GM21723 (cell line): ENCODE data around the gene PCCA.

ENCODE experiments used
- ATAC-seq: cut with Tn5 transposase; IDR thresholded peaks from one replicate; pipeline ENCODE4 v1.9.1; 2021; ENCODE audit warnings: mild to moderate bottlenecking, moderate library complexity; ENCODE audit not compliant: unreplicated experiment

PCCA gene

GRCh38 chr13:100493418-100493817, 404.5 kb downstream of the PCCA start:
- no peak for ATAC-seq

GRCh38 chr13:100495455-100495854, 406.6 kb downstream of the PCCA start:
- ATAC-seq, result no peak

- no peak for ATAC-seq
These were observed 408.5 kb downstream of the PCCA start for GRCh38 chr13:100497389-100497788.

- no peak for ATAC-seq
These were observed 413.6 kb downstream of the PCCA start for GRCh38 chr13:100502446-100502845.

- ATAC-seq, result no peak
These were observed 414.7 kb downstream of the PCCA start for GRCh38 chr13:100503622-100504021.

GRCh38 chr13:100506154-100506553, 417.3 kb downstream of the PCCA start:
- ATAC-seq, result peak; percentile 85

GRCh38 chr13:100506600-100507422, 417.9 kb downstream of the PCCA start:
- ATAC-seq, result peak; percentile 47

GRCh38 chr13:100508455-100508854, 419.6 kb downstream of the PCCA start:
- ATAC-seq, result no peak

- ATAC-seq, result no peak
These were observed 420.1 kb downstream of the PCCA start for GRCh38 chr13:100508996-100509395.

GRCh38 chr13:100510208-100510957, 421.5 kb downstream of the PCCA start:
- ATAC-seq, result no peak

GRCh38 chr13:100511466-100511865, 422.6 kb downstream of the PCCA start:
- ATAC-seq, result no peak

GRCh38 chr13:100512422-100512821, 423.5 kb downstream of the PCCA start:
- ATAC-seq, result no peak

- no peak for ATAC-seq
These were observed 424.3 kb downstream of the PCCA start for GRCh38 chr13:100513171-100513570.

- no peak for ATAC-seq
These were observed 425.2 kb downstream of the PCCA start for GRCh38 chr13:100513987-100514670.

- ATAC-seq, result peak; percentile 91
These were observed 426.0 kb downstream of the PCCA start for GRCh38 chr13:100514788-100515409.

- ATAC-seq, result no peak
These were observed 426.5 kb downstream of the PCCA start for GRCh38 chr13:100515410-100515800.

GRCh38 chr13:100517135-100517534, 428.2 kb downstream of the PCCA start:
- no peak for ATAC-seq

GRCh38 chr13:100517728-100518127, 428.8 kb downstream of the PCCA start:
- no peak for ATAC-seq

- no peak for ATAC-seq
These were observed 429.6 kb downstream of the PCCA start for GRCh38 chr13:100518394-100519062.

- no peak for ATAC-seq
These were observed 430.7 kb downstream of the PCCA start for GRCh38 chr13:100519626-100520025.
